ENCODE measurements around the gene TAGAP.
A peak's percentile ranks its signal among the peaks of the same experiment; 100 is the strongest.

Gene TAGAP

GRCh38 chr6:159008656-159009288 is 36.0 kb downstream of the TAGAP start:
- no peaks in the 10 kb centered on the region for H4K20me1 ChIP-seq (ENCODE audit: insufficient read depth, low read length)
- H3K9me3 ChIP-seq (ENCODE audit: low read length): no peaks in the 10 kb centered on the region
- H3F3A ChIP-seq (ENCODE audit: insufficient read depth, low read length): no peaks in the 10 kb centered on the region
- H3K9ac ChIP-seq (ENCODE audit: low read length): peak overlapping the region; percentile 54
- H3K4me2 ChIP-seq (ENCODE audit: low read length): peak overlapping the region; percentile 74
- H3K27me3 ChIP-seq (ENCODE audit: insufficient read depth, low read length): no peaks in the 10 kb centered on the region
- peak overlapping the region; percentile 73 for H3K27ac ChIP-seq (ENCODE audit: low read depth, low read length, poor library complexity, severe bottlenecking)
- H2AFZ ChIP-seq (ENCODE audit: low read length): peak overlapping the region; percentile 92; the same call in 1 of the 2 replicates
- no peaks in the 10 kb centered on the region for H3K36me3 ChIP-seq (ENCODE audit: insufficient read depth, low read length)
- TF ChIP-seq EZH2 (IDR thresholded peaks at IDR 0.05; ENCODE audit: borderline replicate concordance, low read length) (no peak), CTCF (IDR thresholded peaks at IDR 0.05; ENCODE audit: low read length) (peak; percentile 60)
- no peaks in the 10 kb centered on the region for H3K9me2 ChIP-seq (ENCODE audit: low read depth, low read length)
- H3K79me2 ChIP-seq (ENCODE audit: insufficient read depth, low read length): no peaks in the 10 kb centered on the region
- H3K4me1 ChIP-seq (ENCODE audit: insufficient read depth, low read length, severe bottlenecking): peaks cover 42% of the 10 kb centered on the region
- H3K4me3 ChIP-seq (ENCODE audit: low read depth, low read length, poor library complexity, severe bottlenecking): peak overlapping the region; percentile 43

- no peak for TF ChIP-seq CTCF (IDR thresholded peaks at IDR 0.05; ENCODE audit: low read length)
- H3K9me2 ChIP-seq (ENCODE audit: low read depth, low read length): no peaks in the 10 kb centered on the region
- H3K79me2 ChIP-seq (ENCODE audit: insufficient read depth, low read length): no peaks in the 10 kb centered on the region
- H3K4me2 ChIP-seq (ENCODE audit: low read length): no peak overlapping the region
- no peaks in the 10 kb centered on the region for H4K20me1 ChIP-seq (ENCODE audit: insufficient read depth, low read length)
- no peaks in the 10 kb centered on the region for H3K9me3 ChIP-seq (ENCODE audit: low read length)
- H3K9ac ChIP-seq (ENCODE audit: low read length): no peak overlapping the region
- H3K27me3 ChIP-seq (ENCODE audit: insufficient read depth, low read length): no peaks in the 10 kb centered on the region
- H3K36me3 ChIP-seq (ENCODE audit: insufficient read depth, low read length): no peaks in the 10 kb centered on the region
- no peak overlapping the region for H3K4me3 ChIP-seq (ENCODE audit: low read depth, low read length, poor library complexity, severe bottlenecking)
- no peak overlapping the region for H3K27ac ChIP-seq (ENCODE audit: low read depth, low read length, poor library complexity, severe bottlenecking)
- H3K4me1 ChIP-seq (ENCODE audit: insufficient read depth, low read length, severe bottlenecking): peaks cover 32% of the 10 kb centered on the region
- H2AFZ ChIP-seq (ENCODE audit: low read length): no peak overlapping the region
- no peaks in the 10 kb centered on the region for H3F3A ChIP-seq (ENCODE audit: insufficient read depth, low read length)
These were observed 37.3 kb downstream of the TAGAP start for GRCh38 chr6:159007510-159007909.

GRCh38 chr6:159005436-159005835 is 39.4 kb downstream of the TAGAP start:
- Histone ChIP-seq H4K20me1 (ENCODE audit: insufficient read depth, low read length) (no peaks in the 10 kb centered on the region), H3K27me3 (ENCODE audit: insufficient read depth, low read length) (no peaks in the 10 kb centered on the region), H3K4me3 (ENCODE audit: low read depth, low read length, poor library complexity, severe bottlenecking) (no peak overlapping the region), H3K79me2 (ENCODE audit: insufficient read depth, low read length) (no peaks in the 10 kb centered on the region), H3F3A (ENCODE audit: insufficient read depth, low read length) (no peaks in the 10 kb centered on the region), H2AFZ (ENCODE audit: low read length) (no peak overlapping the region), H3K9me3 (ENCODE audit: low read length) (no peaks in the 10 kb centered on the region), H3K4me1 (ENCODE audit: insufficient read depth, low read length, severe bottlenecking) (peaks cover 34% of the 10 kb centered on the region), H3K4me2 (ENCODE audit: low read length) (no peak overlapping the region), H3K27ac (ENCODE audit: low read depth, low read length, poor library complexity, severe bottlenecking) (no peak overlapping the region), H3K36me3 (ENCODE audit: insufficient read depth, low read length) (peaks cover 4% of the 10 kb centered on the region; the same call in 1 of the 2 replicates), H3K9me2 (ENCODE audit: low read depth, low read length) (no peaks in the 10 kb centered on the region), H3K9ac (ENCODE audit: low read length) (no peak overlapping the region)
- TF ChIP-seq EZH2 (IDR thresholded peaks at IDR 0.05; ENCODE audit: borderline replicate concordance, low read length) (no peak), CTCF (IDR thresholded peaks at IDR 0.05; ENCODE audit: low read length) (no peak)

Data from OCI-LY1 (cell line).